Adipose tissue (tissue), 3 donors: ENCODE measurements around the gene PPRC1. TPM values are rescaled to one million over a fixed set of nuclear protein-coding genes. Genes with fewer than 3 reads are reported as not detected.

Experiments
- H3K27ac ChIP-seq: one replicate; pipeline ENCODE4 v1.5.1; 2013; ENCODE audit warnings: low read depth, low read length
- WGBS, 3 donors: extraction: QIAGEN DNeasy Blood & Tissue Kit; methylation state at CpG; one replicate each; pipeline ENCODE4 v1.1.7; 2013; 5-methylcytosine and 5-hydroxymethylcytosine counted together
- polyA plus RNA-seq, 3 donors: library from polyadenylated mRNA; stranded (reverse); fragments of 200-250 nt; gene quantifications; one replicate each; pipeline ENCODE4 v1.2.3, GENCODE V29; 2013
- donor health status: healthy with polysubstance abuse.
- donor health status: Bipolar disorder and iron deficiency.
- donor health status: healthy.

The PPRC1 gene
- polyA plus RNA-seq, 3 donors: 8.9 to 44.4 (median 23.1) TPM

DNA sequence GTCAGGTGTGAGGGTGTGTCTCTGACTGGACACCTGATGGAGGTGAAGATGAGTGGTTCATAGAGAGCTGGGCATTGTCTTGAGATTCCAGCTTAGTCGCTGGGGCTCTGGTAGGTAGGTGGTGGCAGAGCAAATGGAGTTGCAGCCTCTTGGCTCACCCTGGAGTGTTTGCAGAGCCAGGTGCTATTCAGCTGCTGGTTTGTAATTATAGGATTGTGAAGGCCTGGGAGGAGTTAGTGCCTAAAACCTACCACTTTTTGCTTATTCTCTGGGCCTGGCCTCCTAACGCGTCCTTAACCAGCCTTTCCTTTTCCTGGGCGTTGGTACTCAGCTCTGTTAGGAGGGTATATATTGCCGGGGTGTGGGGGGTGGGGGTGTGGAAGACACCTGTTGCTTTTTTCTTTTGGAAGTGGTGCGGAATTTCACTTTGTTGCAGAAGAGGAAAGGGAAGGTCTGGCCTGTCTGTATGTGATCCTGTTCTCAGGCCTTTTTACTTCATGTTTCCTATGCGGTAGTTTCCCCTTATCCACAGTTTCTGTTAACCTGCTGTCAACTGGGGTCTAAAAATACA is 3.2 kb downstream of the PPRC1 start:
- 70 to 83% (median 74%) methylated on average over 7 of the region's 7 CpGs for WGBS, 3 donors
- H3K27ac ChIP-seq: no peak overlapping the region

DNA sequence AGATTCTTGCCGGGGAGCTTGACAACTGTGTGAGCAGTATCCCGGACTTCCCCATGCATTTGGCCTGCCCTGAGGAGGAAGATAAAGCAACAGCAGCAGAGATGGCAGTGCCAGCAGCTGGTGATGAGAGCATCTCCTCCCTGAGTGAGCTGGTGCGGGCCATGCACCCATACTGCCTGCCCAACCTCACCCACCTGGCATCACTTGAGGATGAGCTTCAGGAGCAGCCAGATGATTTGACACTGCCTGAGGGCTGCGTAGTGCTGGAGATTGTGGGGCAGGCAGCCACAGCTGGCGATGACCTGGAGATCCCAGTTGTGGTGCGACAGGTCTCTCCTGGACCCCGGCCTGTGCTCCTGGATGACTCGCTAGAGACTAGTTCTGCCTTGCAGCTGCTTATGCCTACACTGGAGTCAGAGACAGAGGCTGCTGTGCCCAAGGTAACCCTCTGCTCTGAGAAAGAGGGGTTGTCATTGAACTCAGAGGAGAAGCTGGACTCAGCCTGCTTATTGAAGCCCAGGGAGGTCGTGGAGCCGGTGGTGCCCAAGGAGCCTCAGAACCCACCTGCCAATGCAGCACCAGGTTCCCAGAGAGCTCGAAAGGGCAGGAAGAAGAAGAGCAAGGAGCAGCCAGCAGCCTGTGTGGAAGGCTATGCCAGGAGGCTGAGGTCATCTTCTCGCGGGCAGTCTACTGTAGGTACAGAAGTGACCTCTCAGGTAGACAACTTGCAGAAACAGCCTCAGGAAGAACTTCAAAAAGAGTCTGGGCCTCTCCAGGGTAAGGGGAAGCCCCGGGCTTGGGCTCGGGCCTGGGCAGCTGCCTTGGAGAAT is 6.7 kb downstream of the PPRC1 start:
- WGBS, 3 donors: 92 to 95% (median 95%) methylated on average over 15 of the region's 15 CpGs
- no peak overlapping the region for H3K27ac ChIP-seq

GRCh38 chr10:102140218-102140617 is 7.4 kb downstream of the PPRC1 start:
- H3K27ac ChIP-seq: no peak overlapping the region
- 80 to 92% (median 91%) methylated on average over 4 of the region's 4 CpGs for WGBS, 3 donors

- 91 to 94% (median 91%) methylated on average over 5 of the region's 5 CpGs for WGBS, 3 donors
Observed at GRCh38 chr10:102140913-102141540, 8.2 kb downstream of the PPRC1 start.

DNA sequence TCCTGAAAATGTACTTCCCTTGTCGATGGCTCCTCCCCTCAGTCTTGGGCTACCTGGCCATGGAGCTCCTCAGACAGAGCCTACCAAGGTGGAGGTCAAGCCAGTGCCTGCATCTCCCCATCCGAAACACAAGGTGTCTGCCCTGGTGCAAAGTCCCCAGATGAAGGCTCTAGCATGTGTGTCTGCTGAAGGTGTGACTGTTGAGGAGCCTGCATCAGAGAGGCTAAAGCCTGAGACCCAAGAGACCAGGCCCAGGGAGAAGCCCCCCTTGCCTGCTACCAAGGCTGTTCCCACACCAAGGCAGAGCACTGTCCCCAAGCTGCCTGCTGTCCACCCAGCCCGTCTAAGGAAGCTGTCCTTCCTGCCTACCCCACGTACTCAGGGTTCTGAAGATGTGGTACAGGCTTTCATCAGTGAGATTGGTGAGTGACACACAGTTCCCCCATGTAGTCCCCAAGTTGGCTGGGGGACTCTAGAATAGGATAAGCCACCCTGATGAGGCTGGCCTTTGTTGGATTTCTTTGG is 8.8 kb downstream of the PPRC1 start:
- WGBS, 3 donors: 82 to 84% (median 84%) methylated on average over 4 of the region's 4 CpGs
- H3K27ac ChIP-seq: no peak overlapping the region

More at GRCh38 chr10:102140913-102141540, 8.2 kb downstream of the PPRC1 start:
- H3K27ac ChIP-seq: no peak overlapping the region

- 94 to 95% (median 95%) methylated on average over 17 of the region's 17 CpGs for WGBS, 3 donors
- no peak overlapping the region for H3K27ac ChIP-seq
Observed at GRCh38 chr10:102146971-102147428, 14.2 kb downstream of the PPRC1 start.

DNA sequence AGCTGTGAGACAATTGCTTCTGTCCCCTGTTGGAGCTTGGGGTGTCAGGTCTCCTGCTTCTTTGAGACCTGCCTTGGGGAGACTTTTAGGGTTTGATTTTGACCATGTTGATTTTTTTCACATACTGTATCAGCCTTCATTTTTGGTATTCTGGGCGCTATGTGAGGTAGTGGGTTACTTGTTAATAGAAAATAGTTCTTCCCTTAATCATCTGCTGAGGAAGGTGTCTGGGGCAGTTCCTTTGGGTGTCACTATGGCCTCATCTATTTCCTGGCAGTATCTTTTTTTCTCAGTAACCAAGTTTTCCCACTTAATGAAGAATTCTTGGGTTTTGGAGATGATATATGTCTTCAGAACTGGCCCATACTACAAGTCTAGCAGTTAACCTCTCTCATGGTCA is 14.7 kb downstream of the PPRC1 start:
- 93 to 100% (median 95%) methylated on average over 1 of the region's 1 CpG for WGBS, 3 donors
- H3K27ac ChIP-seq: no peak overlapping the region

GRCh38 chr10:102148275-102148674 is 15.4 kb downstream of the PPRC1 start:
- 92 to 95% (median 93%) methylated on average over 13 of the region's 13 CpGs for WGBS, 3 donors
- no peak overlapping the region for H3K27ac ChIP-seq

DNA sequence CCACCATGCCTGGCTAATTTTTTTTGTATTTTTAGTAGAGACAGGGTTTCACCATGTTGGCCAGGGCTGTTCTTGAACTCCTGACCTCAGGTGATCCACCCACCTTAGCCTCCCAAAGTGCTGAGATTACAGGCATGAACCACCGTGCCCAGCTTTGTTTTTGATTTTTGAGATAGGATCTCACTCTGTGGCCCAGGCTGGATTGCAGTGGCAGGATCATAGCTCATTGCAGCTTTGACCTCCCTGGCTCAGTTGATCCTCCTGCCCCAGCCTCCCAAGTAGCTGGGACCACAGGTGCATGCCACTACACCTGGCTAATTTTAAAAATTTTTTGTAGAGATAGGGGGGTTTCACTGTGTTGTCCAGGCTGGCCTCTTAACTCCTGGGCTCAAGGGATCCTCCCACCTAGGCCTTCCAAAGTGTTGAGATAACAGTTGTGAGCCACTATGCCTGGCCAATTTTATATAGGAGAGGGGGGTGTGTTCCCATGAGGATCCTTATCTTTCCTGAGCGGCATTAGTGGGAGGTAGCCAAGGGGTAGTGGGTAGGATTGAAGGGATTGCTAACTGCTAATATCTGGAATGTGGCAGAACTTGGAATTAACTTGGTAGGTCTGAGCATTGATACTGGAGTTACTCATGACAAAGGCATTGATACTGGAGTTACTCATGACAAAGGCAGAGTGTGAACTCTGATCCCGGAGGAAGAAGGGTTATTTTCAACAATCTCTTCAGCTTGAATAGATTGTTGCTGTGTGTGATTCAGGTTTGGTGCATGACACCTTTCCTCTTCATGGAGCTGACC is 18.3 kb downstream of the PPRC1 start:
- peak overlapping the region; percentile 80 for H3K27ac ChIP-seq
- 57 to 87% (median 83%) methylated on average over 3 of the region's 3 CpGs for WGBS, 3 donors

- whole genome bisulfite sequencing, 3 donors: 5 to 6% (median 5%) methylated on average over 59 of the region's 59 CpGs
- peak within 1 kb of the TSS; percentile 80 for H3K27ac ChIP-seq
Observed at GRCh38 chr10:102151774-102152544, 19.1 kb downstream of the PPRC1 start, which contains the start of gene NOLC1. Gene NOLC1 (plus strand): TSS chr10:102152389. CDS start chr10:102152411, 22 bp downstream.

- H3K27ac ChIP-seq: peak overlapping the region; percentile 74
- 0 to 1% (median 0%) methylated on average over 19 of the region's 19 CpGs for WGBS, 3 donors
Observed at GRCh38 chr10:102152545-102152890, 19.7 kb downstream of the PPRC1 start.

DNA sequence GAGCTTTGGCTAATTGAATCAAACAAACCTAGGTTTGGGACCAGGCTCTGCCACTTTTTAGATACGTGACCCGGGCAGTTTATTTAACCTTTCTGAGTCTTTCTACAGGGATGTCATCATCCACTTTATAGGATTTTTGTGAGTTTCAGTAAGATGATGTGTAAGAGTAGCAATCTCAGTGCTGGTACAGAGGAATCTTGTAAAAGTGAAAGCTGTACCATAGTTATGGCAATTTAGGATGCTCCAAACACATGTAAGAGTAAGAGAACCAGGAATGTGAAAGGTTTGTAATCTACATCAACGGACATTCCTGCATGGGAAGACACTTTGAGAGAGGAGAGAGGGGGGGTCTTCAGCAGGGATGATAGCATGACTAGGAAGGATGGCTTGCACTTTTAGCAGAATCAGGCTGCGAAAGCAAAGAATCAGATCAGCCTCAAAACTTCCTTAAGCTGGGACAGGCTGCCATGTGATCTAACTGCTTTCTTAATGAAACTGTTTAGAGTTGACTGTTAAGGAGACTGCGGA is 20.3 kb downstream of the PPRC1 start:
- no peak overlapping the region for H3K27ac ChIP-seq
- 31 to 34% (median 33%) methylated on average over 5 of the region's 5 CpGs for whole genome bisulfite sequencing, 3 donors

DNA sequence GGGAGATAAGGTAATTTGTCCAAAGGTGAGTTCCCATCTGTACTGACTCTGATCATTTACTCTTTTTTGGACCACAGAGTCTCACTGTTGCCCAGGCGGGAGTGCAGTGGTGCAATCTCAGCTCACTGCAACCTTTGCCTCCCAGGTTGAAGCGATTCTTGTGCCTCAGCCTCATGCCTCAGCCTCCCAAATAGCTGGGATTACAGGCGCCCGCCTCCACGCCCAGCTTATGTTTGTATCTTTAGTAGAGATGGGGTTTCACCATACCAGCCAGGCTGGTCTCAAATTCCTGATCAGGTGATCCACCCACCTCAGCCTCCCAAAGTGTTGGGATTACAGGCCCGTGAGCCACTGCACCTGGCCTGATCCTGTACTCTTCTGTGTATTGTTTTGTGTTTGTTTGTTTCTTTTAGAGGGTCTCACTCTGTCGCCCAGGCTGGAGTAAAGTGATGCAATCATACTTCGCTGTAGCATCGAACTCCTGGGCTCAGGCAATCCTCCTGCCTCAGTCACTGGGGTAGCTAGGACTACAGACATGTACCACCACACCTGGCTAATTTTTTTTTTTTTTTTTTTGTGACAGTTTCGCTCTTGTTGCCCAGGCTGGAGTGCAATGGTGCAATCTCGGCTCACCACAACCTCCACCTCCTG is 21.8 kb downstream of the PPRC1 start:
- H3K27ac ChIP-seq: no peak overlapping the region
- WGBS, 3 donors: 91 to 95% (median 92%) methylated on average over 10 to 11 of the region's 11 CpGs

DNA sequence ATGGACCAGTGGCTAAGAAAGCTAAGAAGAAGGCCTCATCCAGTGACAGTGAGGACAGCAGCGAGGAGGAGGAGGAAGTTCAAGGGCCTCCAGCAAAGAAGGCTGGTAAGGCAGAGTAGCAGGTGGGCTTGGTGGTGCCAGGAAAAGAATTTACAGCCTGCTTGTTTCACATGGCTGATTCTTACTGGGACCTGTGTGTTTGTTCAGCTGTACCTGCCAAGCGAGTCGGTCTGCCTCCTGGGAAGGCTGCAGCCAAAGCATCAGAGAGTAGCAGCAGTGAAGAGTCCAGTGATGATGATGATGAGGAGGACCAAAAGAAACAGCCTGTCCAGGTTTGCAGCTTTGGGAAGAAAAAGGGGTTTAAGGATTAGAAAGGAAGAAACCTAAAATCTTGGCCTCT is 24.4 kb downstream of the PPRC1 start:
- WGBS, 3 donors: 49 to 92% (median 92%) methylated on average over 3 of the region's 3 CpGs
- no peak overlapping the region for H3K27ac ChIP-seq

- 91 to 97% (median 92%) methylated on average over 5 of the region's 5 CpGs for WGBS, 3 donors
- H3K27ac ChIP-seq: no peak overlapping the region
Observed at GRCh38 chr10:102159051-102159597, 26.3 kb downstream of the PPRC1 start.

DNA sequence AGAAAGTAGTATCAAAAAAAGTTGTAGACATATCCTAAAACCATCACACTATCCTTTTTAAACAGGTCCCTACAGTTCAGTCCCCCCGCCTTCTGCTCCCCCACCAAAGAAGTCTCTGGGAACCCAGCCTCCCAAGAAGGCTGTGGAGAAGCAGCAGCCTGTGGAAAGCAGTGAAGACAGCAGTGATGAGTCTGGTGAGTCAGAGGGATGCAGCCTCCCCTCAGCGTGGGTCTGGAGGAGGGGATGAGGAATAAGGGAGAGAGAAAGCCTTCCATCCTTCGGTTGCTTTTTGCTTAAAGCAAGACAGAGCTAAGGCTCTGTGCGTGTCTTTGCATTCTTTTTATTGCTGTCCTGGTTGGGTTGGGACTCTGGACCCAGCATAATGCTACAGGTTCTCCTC is 27.0 kb downstream of the PPRC1 start:
- 90 to 97% (median 91%) methylated on average over 4 of the region's 4 CpGs for WGBS, 3 donors
- H3K27ac ChIP-seq: no peak overlapping the region
